Measurements from ENCODE around the gene SLC9A6. TPM values are rescaled to one million over a fixed set of nuclear protein-coding genes. Genes with fewer than 3 reads are reported as not detected.

SLC9A6 gene
- total and polyA plus RNA-seq, 9 of the 15 experiments (the other 6 are each of a cell fraction or from before 2014, with no cell fraction given): 3.7 to 13.9 (median 9.9) TPM

DNA sequence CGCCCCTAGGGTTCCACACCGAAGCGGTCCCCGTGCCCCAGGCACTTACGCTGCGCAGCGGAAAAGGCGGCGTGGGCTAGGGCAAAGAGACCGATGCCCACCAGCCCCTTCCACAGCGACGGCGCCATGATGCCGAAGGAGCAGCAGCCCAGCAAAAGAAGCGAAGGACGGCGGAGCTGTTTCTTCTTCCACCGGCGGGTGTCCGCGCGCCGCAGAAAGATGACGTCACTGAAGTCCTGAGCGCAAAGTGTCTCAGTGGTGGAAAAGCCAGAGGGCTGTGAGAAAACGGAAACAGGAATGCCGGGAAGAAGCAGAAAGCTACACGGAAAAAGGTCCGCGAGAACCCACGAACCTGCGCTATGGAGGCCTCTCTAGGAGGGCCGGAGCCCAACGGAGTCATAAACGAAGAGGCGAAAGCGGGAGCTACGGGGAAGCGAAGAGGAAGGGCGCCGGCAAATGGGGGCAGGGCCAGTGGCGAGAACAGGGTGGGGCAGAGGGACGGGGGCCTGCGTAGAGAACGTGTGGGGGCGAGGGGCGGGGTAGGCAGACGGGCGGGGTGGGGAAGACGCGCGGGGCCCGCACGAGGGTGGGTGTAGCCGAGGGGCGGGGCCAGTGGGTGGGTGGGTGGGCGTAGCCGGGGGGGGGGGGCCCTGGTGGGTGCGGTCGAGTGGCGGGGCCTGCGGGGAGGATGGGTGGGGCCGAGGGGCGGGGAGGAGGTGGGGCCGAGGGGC lies 11.5 kb upstream of the SLC9A6 start, which contains the start of gene MMGT1 (continued):
- TF ChIP-seq, protein P1, sequence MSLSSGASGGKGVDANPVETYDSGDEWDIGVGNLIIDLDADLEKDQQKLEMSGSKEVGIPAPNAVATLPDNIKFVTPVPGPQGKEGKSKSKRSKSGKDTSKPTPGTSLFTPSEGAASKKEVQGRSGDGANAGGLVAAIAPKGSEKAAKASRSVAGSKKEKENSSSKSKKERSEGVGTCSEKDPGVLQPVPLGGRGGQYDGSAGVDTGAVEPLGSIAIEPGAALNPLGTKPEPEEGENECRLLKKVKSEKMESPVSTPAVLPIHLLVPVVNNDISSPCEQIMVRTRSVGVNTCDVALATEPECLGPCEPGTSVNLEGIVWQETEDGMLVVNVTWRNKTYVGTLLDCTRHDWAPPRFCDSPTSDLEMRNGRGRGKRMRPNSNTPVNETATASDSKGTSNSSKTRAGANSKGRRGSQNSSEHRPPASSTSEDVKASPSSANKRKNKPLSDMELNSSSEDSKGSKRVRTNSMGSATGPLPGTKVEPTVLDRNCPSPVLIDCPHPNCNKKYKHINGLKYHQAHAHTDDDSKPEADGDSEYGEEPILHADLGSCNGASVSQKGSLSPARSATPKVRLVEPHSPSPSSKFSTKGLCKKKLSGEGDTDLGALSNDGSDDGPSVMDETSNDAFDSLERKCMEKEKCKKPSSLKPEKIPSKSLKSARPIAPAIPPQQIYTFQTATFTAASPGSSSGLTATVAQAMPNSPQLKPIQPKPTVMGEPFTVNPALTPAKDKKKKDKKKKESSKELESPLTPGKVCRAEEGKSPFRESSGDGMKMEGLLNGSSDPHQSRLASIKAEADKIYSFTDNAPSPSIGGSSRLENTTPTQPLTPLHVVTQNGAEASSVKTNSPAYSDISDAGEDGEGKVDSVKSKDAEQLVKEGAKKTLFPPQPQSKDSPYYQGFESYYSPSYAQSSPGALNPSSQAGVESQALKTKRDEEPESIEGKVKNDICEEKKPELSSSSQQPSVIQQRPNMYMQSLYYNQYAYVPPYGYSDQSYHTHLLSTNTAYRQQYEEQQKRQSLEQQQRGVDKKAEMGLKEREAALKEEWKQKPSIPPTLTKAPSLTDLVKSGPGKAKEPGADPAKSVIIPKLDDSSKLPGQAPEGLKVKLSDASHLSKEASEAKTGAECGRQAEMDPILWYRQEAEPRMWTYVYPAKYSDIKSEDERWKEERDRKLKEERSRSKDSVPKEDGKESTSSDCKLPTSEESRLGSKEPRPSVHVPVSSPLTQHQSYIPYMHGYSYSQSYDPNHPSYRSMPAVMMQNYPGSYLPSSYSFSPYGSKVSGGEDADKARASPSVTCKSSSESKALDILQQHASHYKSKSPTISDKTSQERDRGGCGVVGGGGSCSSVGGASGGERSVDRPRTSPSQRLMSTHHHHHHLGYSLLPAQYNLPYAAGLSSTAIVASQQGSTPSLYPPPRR (CRISPR knock-in tag; IDR thresholded peaks at IDR 0.05; ENCODE audit: borderline replicate concordance): no peak
- TF ChIP-seq, protein P2, sequence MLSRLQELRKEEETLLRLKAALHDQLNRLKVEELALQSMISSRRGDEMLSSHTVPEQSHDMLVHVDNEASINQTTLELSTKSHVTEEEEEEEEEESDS (CRISPR knock-in tag; IDR thresholded peaks at IDR 0.05): no peak
- TF ChIP-seq, protein P3, sequence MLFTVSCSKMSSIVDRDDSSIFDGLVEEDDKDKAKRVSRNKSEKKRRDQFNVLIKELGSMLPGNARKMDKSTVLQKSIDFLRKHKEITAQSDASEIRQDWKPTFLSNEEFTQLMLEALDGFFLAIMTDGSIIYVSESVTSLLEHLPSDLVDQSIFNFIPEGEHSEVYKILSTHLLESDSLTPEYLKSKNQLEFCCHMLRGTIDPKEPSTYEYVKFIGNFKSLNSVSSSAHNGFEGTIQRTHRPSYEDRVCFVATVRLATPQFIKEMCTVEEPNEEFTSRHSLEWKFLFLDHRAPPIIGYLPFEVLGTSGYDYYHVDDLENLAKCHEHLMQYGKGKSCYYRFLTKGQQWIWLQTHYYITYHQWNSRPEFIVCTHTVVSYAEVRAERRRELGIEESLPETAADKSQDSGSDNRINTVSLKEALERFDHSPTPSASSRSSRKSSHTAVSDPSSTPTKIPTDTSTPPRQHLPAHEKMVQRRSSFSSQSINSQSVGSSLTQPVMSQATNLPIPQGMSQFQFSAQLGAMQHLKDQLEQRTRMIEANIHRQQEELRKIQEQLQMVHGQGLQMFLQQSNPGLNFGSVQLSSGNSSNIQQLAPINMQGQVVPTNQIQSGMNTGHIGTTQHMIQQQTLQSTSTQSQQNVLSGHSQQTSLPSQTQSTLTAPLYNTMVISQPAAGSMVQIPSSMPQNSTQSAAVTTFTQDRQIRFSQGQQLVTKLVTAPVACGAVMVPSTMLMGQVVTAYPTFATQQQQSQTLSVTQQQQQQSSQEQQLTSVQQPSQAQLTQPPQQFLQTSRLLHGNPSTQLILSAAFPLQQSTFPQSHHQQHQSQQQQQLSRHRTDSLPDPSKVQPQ (CRISPR knock-in tag; IDR thresholded peaks at IDR 0.05; ENCODE audit: borderline replicate concordance): no peak
- TF ChIP-seq FOXJ3 (CRISPR knock-in tag; IDR thresholded peaks at IDR 0.05): no peak
- TF ChIP-seq E4F1 (CRISPR knock-in tag; IDR thresholded peaks at IDR 0.05; ENCODE audit: borderline replicate concordance): 0 out of 2 replicates have a peak, but pooled peaks have one; percentile 48
- no peak for TF ChIP-seq ZFP1 (CRISPR knock-in tag; IDR thresholded peaks at IDR 0.05)
- TF ChIP-seq, protein P4, sequence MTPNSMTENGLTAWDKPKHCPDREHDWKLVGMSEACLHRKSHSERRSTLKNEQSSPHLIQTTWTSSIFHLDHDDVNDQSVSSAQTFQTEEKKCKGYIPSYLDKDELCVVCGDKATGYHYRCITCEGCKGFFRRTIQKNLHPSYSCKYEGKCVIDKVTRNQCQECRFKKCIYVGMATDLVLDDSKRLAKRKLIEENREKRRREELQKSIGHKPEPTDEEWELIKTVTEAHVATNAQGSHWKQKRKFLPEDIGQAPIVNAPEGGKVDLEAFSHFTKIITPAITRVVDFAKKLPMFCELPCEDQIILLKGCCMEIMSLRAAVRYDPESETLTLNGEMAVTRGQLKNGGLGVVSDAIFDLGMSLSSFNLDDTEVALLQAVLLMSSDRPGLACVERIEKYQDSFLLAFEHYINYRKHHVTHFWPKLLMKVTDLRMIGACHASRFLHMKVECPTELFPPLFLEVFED (CRISPR knock-in tag; conservative IDR thresholded peaks at IDR 0.05): no peak
- 0 out of 2 replicates have a peak, but pooled peaks have one; percentile 16 for TF ChIP-seq TAL1 (IDR thresholded peaks at IDR 0.05)
- no peak for TF ChIP-seq ARID3B (CRISPR knock-in tag; IDR thresholded peaks at IDR 0.05; ENCODE audit: borderline replicate concordance)
- no peak for TF ChIP-seq RHOXF2B (CRISPR knock-in tag; conservative IDR thresholded peaks at IDR 0.05)
- TF ChIP-seq U2AF1 (optimal IDR thresholded peaks at IDR 0.05; ENCODE audit: low read depth, low read length): no peak
- 0 out of 4 replicates have a peak, but pooled peaks of 1 of the 2 experiments have one; percentile 29 for TF ChIP-seq CSDE1 (IDR thresholded peaks at IDR 0.05)
- no peak for TF ChIP-seq YBX1 (IDR thresholded peaks at IDR 0.05)
- no peak for TF ChIP-seq NFE2 (IDR thresholded peaks at IDR 0.05; ENCODE audit: low read depth)

Measured in K562 (cell line).